HG03108 (cell line): ENCODE measurements around the gene MCM9.

ENCODE experiments used
- ATAC-seq: cut with Tn5 transposase; IDR thresholded peaks from one replicate; pipeline ENCODE4 v1.9.1; 2021; ENCODE audit warnings: moderate library complexity; ENCODE audit not compliant: unreplicated experiment

Gene MCM9

GRCh38 chr6:118933855-118934460 lies 1.0 kb downstream of the MCM9 start:
- ATAC-seq: peak; percentile 0

GRCh38 chr6:118932421-118932820 lies 2.5 kb downstream of the MCM9 start:
- no peak for ATAC-seq

- no peak for ATAC-seq
Measured at GRCh38 chr6:118931436-118931835, 3.5 kb downstream of the MCM9 start.

- no peak for ATAC-seq
Measured at GRCh38 chr6:118930680-118931079, 4.3 kb downstream of the MCM9 start.

- no peak for ATAC-seq
Measured at GRCh38 chr6:118923035-118923434, 11.9 kb downstream of the MCM9 start.

- no peak for ATAC-seq
Measured at GRCh38 chr6:118921084-118921483, 13.9 kb downstream of the MCM9 start.

- no peak for ATAC-seq
Measured at GRCh38 chr6:118918329-118918725, 16.6 kb downstream of the MCM9 start.

- ATAC-seq: no peak
Measured at GRCh38 chr6:118917546-118918328, 17.2 kb downstream of the MCM9 start.

- no peak for ATAC-seq
Measured at GRCh38 chr6:118914598-118914997, 20.4 kb downstream of the MCM9 start.

GRCh38 chr6:118913161-118913560 lies 21.8 kb downstream of the MCM9 start:
- ATAC-seq: no peak

- no peak for ATAC-seq
Measured at GRCh38 chr6:118912646-118913045, 22.3 kb downstream of the MCM9 start.

GRCh38 chr6:118908441-118908840 lies 26.5 kb downstream of the MCM9 start:
- no peak for ATAC-seq

GRCh38 chr6:118905851-118906250 lies 29.1 kb downstream of the MCM9 start:
- no peak for ATAC-seq

GRCh38 chr6:118905084-118905483 lies 29.9 kb downstream of the MCM9 start:
- ATAC-seq: no peak

GRCh38 chr6:118903691-118904090 lies 31.3 kb downstream of the MCM9 start:
- ATAC-seq: no peak

GRCh38 chr6:118903138-118903537 lies 31.8 kb downstream of the MCM9 start:
- ATAC-seq: no peak

- ATAC-seq: no peak
Measured at GRCh38 chr6:118902726-118903125, 32.2 kb downstream of the MCM9 start.

GRCh38 chr6:118899948-118900347 lies 35.0 kb downstream of the MCM9 start:
- no peak for ATAC-seq

- ATAC-seq: no peak
Measured at GRCh38 chr6:118897386-118897785, 37.6 kb downstream of the MCM9 start.

- ATAC-seq: no peak
Measured at GRCh38 chr6:118896339-118897136, 38.4 kb downstream of the MCM9 start.

GRCh38 chr6:118895859-118896258 lies 39.1 kb downstream of the MCM9 start:
- ATAC-seq: no peak

GRCh38 chr6:118895261-118895560 lies 39.7 kb downstream of the MCM9 start:
- ATAC-seq: no peak
